ENCODE measurements around the gene TSBP1.
"Not testable (repeated sequence)": the region's sequence is repeated elsewhere in the genome, so short reads cannot be mapped to it uniquely, and the experiment has no call there.

- not testable (repeated sequence) for TF ChIP-seq EP300, CTCF (IDR thresholded peaks at IDR 0.05)
These were observed 76.7 kb downstream of the TSBP1 start for GRCh38 chr6:32294980-32295379.
